NCI-H69 (cell line): ENCODE results near the gene LRRC45.

Source experiments
- DNase-seq: peaks from one replicate; lab custom pipeline; 2025; lab: John Stamatoyannopoulos, UW

Gene LRRC45

GRCh38 chr17:82052638-82053059 lies 29.5 kb downstream of the LRRC45 start:
- no peak for DNase-seq

- DNase-seq, result no peak
Measured at GRCh38 chr17:82053130-82053529, 30.0 kb downstream of the LRRC45 start.

- DNase-seq, result no peak
Measured at GRCh38 chr17:82053556-82054263, 30.6 kb downstream of the LRRC45 start.

GRCh38 chr17:82054351-82055022 lies 31.4 kb downstream of the LRRC45 start:
- DNase-seq, result no peak

- DNase-seq, result peak; percentile 55
Measured at GRCh38 chr17:82055023-82055964, 32.2 kb downstream of the LRRC45 start.

- DNase-seq, result no peak
Measured at GRCh38 chr17:82055965-82056728, 33.0 kb downstream of the LRRC45 start.

GRCh38 chr17:82056729-82057621 lies 33.9 kb downstream of the LRRC45 start:
- no peak for DNase-seq

- DNase-seq, result no peak
Measured at GRCh38 chr17:82058230-82058854, 35.2 kb downstream of the LRRC45 start.

- no peak for DNase-seq
Measured at GRCh38 chr17:82058855-82059249, 35.7 kb downstream of the LRRC45 start.

- peak; percentile 27 for DNase-seq
Measured at GRCh38 chr17:82059272-82060000, 36.3 kb downstream of the LRRC45 start.

- no peak for DNase-seq
Measured at GRCh38 chr17:82060001-82060380, 36.9 kb downstream of the LRRC45 start.

- no peak for DNase-seq
Measured at GRCh38 chr17:82060614-82061013, 37.5 kb downstream of the LRRC45 start.

- DNase-seq, result no peak
Measured at GRCh38 chr17:82061047-82061925, 38.2 kb downstream of the LRRC45 start.

GRCh38 chr17:82062076-82062983 lies 39.2 kb downstream of the LRRC45 start:
- no peak for DNase-seq

GRCh38 chr17:82062984-82063368 lies 39.9 kb downstream of the LRRC45 start:
- DNase-seq, result no peak

GRCh38 chr17:82063424-82064415 lies 40.6 kb downstream of the LRRC45 start:
- DNase-seq, result no peak
